Fibroblast of mammary gland (primary cell): ENCODE results near the gene BIRC6.

ENCODE experiments used
- DNase-seq: peaks from one replicate; pipeline ENCODE4 v3.0.0-alpha.2; 2010; ENCODE audit warnings: low read depth
- H3K4me3 ChIP-seq: 2 replicates; pipeline ENCODE4 v1.5.1; 2011; ENCODE audit warnings: low read depth, mild to moderate bottlenecking, low read length, moderate library complexity; ENCODE audit not compliant: control insufficient read depth
- TF ChIP-seq, protein P1 (sequence below): conservative IDR thresholded peaks from 2 replicates; pipeline ENCODE4 v1.5.1; 2011; ENCODE audit warnings: low read depth, low read length, inconsistent platforms; ENCODE audit not compliant: control insufficient read depth, insufficient read depth

Gene BIRC6

DNA sequence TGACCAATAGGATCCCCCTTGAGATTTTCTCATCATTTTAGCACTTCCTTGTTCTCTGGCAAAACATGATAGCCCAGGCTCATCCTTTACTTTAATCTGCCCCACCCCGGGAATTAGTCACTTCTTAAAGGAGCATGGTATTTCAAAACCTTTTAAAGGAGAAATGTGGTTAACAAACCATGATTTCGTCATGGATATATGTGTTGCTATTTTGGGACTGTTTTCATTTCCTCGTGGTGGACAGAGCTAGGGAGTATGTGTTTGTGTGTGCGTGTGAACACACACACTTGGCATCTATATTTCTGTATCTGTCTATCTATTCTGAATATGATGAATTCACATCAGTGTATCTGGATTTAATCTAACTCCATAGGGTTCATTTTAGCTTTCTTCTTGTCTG is 128.1 kb downstream of the BIRC6 start:
- H3K4me3 ChIP-seq: no peak overlapping the region
- DNase-seq: peak; percentile 97
- TF ChIP-seq, protein P1, sequence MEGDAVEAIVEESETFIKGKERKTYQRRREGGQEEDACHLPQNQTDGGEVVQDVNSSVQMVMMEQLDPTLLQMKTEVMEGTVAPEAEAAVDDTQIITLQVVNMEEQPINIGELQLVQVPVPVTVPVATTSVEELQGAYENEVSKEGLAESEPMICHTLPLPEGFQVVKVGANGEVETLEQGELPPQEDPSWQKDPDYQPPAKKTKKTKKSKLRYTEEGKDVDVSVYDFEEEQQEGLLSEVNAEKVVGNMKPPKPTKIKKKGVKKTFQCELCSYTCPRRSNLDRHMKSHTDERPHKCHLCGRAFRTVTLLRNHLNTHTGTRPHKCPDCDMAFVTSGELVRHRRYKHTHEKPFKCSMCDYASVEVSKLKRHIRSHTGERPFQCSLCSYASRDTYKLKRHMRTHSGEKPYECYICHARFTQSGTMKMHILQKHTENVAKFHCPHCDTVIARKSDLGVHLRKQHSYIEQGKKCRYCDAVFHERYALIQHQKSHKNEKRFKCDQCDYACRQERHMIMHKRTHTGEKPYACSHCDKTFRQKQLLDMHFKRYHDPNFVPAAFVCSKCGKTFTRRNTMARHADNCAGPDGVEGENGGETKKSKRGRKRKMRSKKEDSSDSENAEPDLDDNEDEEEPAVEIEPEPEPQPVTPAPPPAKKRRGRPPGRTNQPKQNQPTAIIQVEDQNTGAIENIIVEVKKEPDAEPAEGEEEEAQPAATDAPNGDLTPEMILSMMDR: no peak

DNA sequence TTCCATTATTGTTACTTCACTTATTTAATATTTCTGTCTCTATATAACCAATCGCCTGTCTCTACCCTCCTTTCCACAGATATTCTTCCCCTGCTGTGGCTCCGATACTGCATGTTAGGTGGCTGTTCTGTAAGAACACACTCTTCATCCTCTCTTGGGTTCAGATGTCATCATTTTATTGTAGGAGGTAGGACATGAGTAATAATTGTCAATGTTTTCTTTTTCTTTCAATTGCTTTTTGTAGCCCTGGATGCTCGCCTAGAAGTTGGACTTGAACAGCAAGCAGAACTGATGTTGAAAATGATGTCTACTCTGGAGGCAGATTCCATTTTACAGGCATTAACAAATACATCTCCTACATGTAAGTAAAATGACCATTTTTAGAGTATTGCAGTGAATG is 128.6 kb downstream of the BIRC6 start:
- peak; percentile 63 for DNase-seq
- TF ChIP-seq, protein P1: no peak
- H3K4me3 ChIP-seq: no peak overlapping the region

GRCh38 chr2:32489061-32489460 is 132.2 kb downstream of the BIRC6 start:
- no peak for DNase-seq
- TF ChIP-seq, protein P1: no peak
- H3K4me3 ChIP-seq: no peak overlapping the region

DNA sequence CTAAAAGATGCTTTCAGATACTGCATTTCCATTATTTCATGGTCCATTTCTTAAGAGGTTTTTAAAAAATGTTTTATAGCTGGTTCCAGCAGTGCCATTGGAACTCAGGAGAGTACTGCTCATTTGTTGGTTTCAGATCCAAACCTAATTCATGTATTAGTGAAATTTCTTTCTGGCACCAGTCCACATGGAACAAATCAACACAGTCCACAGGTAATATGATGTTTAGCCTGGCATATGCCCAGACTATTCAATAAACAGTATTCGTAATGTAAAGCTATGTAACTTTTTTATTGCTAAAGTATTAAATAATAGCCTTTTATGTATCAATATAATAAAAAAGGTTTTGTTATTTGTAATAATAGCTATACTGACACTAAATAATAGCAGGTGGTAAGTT is 134.5 kb downstream of the BIRC6 start:
- no peak for DNase-seq
- TF ChIP-seq, protein P1: no peak
- H3K4me3 ChIP-seq: no peak overlapping the region

DNA sequence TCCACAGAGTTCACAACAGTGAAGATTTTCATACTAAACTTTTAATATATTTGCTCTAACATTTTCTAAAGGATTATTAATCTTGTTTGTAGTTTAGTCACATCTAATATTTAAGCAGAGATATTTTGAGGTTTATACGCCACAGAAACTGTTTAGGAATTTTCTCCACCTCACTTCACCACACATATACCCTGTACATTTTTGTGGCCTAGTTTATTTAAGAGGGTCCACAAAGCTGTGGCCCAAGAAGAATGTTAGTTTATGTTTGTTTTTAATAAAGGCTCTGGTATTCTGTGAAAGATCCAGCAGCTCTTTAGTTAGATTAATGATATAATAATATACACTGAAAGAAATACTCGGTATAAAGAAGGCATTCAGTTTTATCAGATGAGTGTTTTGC is 138.3 kb downstream of the BIRC6 start:
- H3K4me3 ChIP-seq: no peak overlapping the region

GRCh38 chr2:32496662-32497061 is 139.8 kb downstream of the BIRC6 start:
- H3K4me3 ChIP-seq: no peak overlapping the region
- TF ChIP-seq, protein P1: no peak
- no peak for DNase-seq

More for the DNA sequence above, 138.3 kb downstream of the BIRC6 start:
- TF ChIP-seq, protein P1: no peak
- no peak for DNase-seq

DNA sequence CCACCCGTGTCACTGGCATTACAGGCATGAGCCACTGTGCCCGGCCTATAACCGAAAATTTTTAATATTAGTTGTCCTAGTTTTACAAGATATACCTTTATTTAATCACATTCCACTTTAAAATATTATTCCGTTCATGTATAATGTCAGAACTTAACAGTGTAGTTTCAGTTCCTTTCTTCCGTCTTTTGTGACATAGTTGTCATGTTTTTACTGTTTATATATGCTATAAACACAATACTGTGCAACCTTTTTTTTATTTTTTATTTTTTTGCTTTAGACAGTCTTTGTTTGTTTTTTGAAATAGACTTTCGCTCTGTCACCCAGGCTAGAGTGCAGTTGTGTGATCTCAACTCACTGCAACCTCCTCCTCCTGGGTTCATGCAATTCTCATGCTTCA is 141.5 kb downstream of the BIRC6 start:
- no peak overlapping the region for H3K4me3 ChIP-seq
- TF ChIP-seq, protein P1: no peak
- DNase-seq: no peak
